Liver (tissue), 3 donors: ENCODE results near the gene TMEM38B.

Source experiments
- FOXA1 ChIP-seq: IDR thresholded peaks from 2 replicates; pipeline ENCODE4 v1.6.1; 2016; ENCODE audit warnings: antibody characterized with exemption
- FOXA2 ChIP-seq: IDR thresholded peaks from 2 replicates; pipeline ENCODE4 v1.6.1; 2016; ENCODE audit warnings: antibody characterized with exemption
- GABPA ChIP-seq, 2 donors: IDR thresholded peaks in 1 of 2; conservative IDR thresholded peaks in 1 of 2; 2 replicates each; pipeline ENCODE4 v1.6.1; 2016; ENCODE audit warnings: antibody characterized with exemption in 2 of 2, mild to moderate bottlenecking in 1 of 2, moderate library complexity in 1 of 2
- RAD21 ChIP-seq, 2 donors: IDR thresholded peaks; 2 replicates each; pipeline ENCODE4 v1.6.1; 2016; ENCODE audit warnings: antibody characterized with exemption in 2 of 2, mild to moderate bottlenecking in 2 of 2
- SP1 ChIP-seq: IDR thresholded peaks from 2 replicates; pipeline ENCODE4 v1.6.1; 2018; ENCODE audit warnings: antibody characterized with exemption, mild to moderate bottlenecking
- YY1 ChIP-seq: IDR thresholded peaks from 2 replicates; pipeline ENCODE4 v1.6.1; 2016; ENCODE audit warnings: antibody characterized with exemption, mild to moderate bottlenecking
- TF ChIP-seq, protein P1 (sequence below): fragments of 150-350 bp; IDR thresholded peaks from 2 replicates; pipeline ENCODE4 v1.5.1; 2017; ENCODE audit warnings: improper control_type of control experiment, low read depth, low read length; ENCODE audit not compliant: missing input control
- TF ChIP-seq, protein P2 (sequence below): IDR thresholded peaks from 2 replicates; pipeline ENCODE4 v1.6.1; 2016; ENCODE audit warnings: antibody characterized with exemption
- TF ChIP-seq, protein P3 (sequence below): IDR thresholded peaks from 2 replicates; pipeline ENCODE4 v1.6.1; 2016; ENCODE audit warnings: antibody characterized with exemption, mild to moderate bottlenecking
- donor health status: healthy.
- donor health status: healthy.

DNA sequence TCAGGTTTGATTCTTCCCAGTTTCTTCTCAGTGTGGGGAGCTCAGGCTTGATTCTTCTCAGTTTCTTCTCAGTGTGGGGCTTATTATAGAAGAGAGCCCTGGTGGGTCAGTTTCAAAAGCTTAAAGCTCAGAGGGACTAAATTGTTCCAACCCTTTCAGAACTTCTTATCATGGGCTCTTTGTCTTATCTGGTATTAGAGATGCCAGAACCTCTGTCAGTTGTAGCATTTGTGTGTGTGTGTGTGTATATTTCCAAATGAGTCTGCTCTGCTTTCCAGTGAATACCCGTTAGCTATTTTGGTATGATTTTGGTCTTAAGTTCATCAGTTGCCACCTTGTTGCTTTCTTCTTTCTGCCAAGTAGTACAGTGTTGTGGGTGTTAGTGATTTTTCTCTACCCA lies 21.8 kb downstream of the TMEM38B start:
- TF ChIP-seq, protein P1, sequence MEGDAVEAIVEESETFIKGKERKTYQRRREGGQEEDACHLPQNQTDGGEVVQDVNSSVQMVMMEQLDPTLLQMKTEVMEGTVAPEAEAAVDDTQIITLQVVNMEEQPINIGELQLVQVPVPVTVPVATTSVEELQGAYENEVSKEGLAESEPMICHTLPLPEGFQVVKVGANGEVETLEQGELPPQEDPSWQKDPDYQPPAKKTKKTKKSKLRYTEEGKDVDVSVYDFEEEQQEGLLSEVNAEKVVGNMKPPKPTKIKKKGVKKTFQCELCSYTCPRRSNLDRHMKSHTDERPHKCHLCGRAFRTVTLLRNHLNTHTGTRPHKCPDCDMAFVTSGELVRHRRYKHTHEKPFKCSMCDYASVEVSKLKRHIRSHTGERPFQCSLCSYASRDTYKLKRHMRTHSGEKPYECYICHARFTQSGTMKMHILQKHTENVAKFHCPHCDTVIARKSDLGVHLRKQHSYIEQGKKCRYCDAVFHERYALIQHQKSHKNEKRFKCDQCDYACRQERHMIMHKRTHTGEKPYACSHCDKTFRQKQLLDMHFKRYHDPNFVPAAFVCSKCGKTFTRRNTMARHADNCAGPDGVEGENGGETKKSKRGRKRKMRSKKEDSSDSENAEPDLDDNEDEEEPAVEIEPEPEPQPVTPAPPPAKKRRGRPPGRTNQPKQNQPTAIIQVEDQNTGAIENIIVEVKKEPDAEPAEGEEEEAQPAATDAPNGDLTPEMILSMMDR: no peak
- TF ChIP-seq RAD21 (IDR thresholded peaks at IDR 0.05): no peak
- TF ChIP-seq, protein P2, sequence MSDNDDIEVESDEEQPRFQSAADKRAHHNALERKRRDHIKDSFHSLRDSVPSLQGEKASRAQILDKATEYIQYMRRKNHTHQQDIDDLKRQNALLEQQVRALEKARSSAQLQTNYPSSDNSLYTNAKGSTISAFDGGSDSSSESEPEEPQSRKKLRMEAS: no peak
- no peak for TF ChIP-seq GABPA (IDR thresholded peaks at IDR 0.05 in 1 of 2, conservative IDR thresholded peaks at IDR 0.05 in 1 of 2)
- TF ChIP-seq SP1: no peak
- no peak for TF ChIP-seq YY1
- TF ChIP-seq FOXA1: no peak
- TF ChIP-seq, protein P3, sequence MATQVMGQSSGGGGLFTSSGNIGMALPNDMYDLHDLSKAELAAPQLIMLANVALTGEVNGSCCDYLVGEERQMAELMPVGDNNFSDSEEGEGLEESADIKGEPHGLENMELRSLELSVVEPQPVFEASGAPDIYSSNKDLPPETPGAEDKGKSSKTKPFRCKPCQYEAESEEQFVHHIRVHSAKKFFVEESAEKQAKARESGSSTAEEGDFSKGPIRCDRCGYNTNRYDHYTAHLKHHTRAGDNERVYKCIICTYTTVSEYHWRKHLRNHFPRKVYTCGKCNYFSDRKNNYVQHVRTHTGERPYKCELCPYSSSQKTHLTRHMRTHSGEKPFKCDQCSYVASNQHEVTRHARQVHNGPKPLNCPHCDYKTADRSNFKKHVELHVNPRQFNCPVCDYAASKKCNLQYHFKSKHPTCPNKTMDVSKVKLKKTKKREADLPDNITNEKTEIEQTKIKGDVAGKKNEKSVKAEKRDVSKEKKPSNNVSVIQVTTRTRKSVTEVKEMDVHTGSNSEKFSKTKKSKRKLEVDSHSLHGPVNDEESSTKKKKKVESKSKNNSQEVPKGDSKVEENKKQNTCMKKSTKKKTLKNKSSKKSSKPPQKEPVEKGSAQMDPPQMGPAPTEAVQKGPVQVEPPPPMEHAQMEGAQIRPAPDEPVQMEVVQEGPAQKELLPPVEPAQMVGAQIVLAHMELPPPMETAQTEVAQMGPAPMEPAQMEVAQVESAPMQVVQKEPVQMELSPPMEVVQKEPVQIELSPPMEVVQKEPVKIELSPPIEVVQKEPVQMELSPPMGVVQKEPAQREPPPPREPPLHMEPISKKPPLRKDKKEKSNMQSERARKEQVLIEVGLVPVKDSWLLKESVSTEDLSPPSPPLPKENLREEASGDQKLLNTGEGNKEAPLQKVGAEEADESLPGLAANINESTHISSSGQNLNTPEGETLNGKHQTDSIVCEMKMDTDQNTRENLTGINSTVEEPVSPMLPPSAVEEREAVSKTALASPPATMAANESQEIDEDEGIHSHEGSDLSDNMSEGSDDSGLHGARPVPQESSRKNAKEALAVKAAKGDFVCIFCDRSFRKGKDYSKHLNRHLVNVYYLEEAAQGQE: no peak
- TF ChIP-seq FOXA2: no peak
